CMK (cell line): ENCODE data around the gene CYB561D1.
A peak's percentile ranks its signal among the peaks of the same experiment; 100 is the strongest.

Experiments used
- DNase-seq: peaks from one replicate; pipeline ENCODE4 v3.0.0-alpha.2; 2010; ENCODE audit warnings: low read depth

CYB561D1 gene

GRCh38 chr1:109481646-109482045 is 12.2 kb upstream of the CYB561D1 start:
- DNase-seq, result no peak

DNA sequence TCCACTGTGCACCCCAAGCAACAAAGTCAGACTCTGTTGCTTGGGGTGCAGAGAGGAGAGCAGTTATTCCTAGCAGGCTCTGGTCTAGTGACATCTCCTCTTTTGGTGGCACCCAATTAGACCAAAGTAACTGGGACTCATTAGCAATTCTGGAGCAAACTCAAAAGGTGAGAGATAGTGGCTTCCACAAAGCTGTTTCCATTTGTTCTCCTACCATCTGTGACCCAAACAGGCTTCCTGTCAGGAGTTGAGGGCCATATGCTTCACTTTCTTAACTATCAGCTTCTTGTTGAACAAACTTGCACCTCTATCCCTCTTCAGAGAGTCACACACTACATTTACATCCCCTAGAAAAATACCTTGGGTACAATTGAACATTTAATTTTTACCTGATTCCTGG is 11.7 kb upstream of the CYB561D1 start:
- DNase-seq, result no peak

- DNase-seq, result peak; percentile 42
These were observed 10.9 kb upstream of the CYB561D1 start for GRCh38 chr1:109482791-109483671.

DNA sequence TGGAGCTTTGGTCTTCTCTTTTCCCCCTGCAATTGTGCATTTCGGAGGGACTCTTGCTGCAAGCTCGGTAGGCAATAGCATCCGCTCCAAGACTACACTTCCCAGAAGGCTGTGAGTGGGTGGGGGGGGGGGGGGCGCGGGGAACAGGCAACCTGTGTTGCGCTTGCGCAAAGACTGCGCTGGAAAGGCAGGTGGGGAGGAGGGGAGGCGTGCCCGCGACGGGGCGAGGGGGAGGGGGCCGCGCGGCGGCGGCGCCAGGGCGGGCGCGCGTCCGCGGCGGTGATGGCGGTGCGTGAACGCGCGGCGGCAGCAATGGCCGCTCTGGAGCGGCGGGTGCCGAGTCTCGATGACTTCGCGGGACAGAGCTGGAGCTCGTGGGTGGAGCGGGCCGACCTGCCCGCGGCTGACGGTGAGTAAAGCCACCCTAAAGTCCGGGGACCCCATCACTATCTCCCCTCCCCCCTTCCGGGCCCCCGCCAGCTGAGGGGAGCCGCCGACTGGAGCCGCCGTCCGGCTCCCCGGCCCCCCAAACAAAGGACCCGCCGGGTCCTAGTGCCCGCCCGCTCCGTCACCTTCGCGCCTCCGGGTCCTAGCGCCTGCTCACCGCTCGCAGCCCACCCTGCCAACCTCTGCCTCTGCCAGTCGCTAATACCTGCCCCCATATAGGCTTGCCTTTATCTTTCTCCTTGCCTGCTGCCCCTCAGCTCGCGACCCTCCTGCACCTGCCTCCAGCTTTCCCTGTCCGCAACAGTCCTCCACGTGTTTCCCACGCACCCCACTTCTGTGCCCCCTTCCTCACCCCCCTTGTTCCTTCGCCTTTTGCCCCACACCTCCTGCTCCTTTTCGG is 10.0 kb upstream of the CYB561D1 start, which contains the start of gene ATXN7L2:
ATXN7L2 (plus strand) TSS at position 234 of the 847 bp plus-strand sequence; CDS start at position 283, 49 bp downstream.
- DNase-seq, result peak; percentile 71

DNA sequence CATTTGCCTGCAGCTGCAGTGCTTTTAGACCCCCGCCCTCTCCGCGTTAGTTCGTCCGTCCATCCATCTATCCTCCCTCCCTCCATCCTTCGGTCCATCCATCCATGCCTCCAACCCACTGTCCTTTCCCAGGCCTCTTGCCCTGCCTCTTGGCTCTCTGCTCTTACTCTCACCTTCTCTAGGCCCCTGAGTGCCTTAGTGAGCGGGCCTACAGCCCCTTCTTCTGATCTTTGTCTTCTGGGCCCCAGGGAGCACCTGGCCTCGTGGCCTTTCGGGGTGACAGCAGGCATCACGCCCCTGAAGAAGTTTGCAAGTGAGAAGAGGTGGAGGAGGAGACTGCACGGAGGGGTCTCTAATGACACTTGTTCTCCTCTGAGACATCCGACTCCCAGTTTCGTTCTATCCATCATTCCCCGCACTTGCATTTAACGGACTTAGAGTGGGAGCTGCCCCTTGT is 9.3 kb upstream of the CYB561D1 start:
- no peak for DNase-seq

DNA sequence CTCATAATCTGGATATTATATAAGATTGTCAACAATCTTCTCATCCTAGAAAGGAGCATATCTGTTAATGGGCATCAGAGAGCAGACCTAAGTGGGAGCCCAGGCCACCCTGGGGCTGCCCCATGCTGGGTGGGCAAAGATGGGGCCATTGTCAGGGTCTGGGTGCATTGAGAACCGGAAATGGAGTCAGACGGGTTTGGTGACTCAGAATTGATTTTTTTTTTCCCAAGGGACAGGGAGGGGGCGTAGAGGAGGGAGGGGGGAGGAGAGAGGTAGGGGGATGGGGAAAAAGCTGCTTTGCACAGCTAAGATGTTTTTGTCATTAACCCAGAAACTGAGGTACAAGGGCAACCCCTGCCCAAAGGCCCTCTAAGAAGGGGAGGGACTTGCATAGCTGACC is 8.9 kb upstream of the CYB561D1 start:
- no peak for DNase-seq

- no peak for DNase-seq
These were observed 6.6 kb upstream of the CYB561D1 start for GRCh38 chr1:109487261-109487660.

DNA sequence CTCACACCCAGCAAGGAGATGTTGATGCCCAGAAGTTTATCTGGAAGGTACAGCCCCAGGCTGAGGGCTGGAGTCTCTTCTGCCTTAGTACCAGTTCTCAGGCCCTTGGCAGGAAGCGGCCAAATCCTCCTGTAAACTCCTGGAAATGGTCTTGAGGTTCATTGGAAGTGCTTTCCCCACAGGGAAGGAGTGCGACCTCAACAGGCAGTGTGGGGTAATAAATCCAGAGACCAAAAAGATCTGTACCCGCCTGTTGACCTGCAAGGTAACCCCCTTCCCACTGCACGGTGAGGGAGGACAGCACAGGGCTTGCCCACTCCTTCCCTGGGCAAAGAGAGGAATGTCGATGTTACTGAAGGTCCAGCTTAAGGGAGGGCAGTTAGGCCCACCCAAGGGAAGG is 5.7 kb upstream of the CYB561D1 start:
- no peak for DNase-seq

DNA sequence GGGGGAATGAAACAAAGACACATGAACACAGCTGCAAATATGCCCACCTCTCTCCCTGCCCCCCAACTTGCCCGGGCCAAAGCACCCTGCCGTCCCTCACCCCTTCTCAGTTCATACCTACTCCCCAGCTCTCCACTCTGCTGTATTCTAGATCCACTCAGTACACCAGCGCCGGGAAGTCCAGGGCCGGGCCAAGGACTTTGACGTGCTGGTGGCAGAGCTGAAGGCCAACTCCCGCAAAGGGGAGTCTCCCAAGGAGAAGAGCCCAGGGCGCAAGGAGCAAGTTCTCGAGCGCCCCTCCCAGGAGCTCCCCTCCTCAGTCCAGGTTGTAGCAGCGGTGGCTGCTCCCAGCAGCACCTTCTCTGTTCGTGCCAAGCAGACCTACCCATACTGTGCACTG is 5.2 kb upstream of the CYB561D1 start:
- DNase-seq, result no peak

DNA sequence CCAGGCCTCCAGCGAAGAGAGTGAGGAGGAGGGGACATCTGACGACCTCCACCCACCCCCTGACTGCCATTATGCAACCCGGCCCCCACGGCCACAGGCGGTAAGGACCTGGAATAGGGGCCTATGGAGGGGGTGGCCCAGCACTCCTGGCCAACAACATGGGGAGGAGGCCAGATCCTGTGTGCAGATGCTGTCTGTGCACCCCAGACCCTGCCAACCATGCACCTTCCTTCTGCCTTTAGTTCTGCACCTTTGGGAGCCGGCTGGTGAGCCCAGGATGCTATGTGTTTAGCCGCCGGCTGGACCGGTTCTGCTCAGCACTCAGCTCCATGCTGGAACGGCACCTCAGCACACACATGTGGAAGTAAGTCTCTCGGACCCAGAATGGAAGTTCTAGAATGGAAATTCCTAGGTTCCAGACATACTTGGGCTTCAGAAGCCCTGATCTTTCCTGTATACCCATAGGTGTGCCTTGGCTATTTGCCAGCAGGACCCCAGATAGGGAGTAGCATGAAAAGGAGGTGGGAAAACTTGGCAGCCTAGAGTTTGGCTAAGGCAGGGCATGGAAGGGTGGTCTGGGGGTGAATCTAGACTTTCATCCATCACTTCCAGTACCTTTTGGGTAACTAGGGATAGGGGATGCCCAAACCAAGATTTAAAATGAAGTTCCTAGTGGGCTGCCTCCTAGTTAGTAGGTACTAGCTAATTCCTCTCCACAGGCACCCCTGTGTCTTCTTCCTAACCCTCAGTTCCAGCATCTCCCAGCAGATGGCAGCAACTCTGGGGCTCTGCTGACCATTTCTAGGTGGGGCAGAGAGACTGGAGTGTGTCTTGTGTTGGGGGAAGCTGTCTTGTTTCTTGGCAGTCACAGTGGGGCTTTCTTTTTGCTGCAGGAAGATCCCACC is 3.6 kb upstream of the CYB561D1 start:
- peak; percentile 63 for DNase-seq

DNA sequence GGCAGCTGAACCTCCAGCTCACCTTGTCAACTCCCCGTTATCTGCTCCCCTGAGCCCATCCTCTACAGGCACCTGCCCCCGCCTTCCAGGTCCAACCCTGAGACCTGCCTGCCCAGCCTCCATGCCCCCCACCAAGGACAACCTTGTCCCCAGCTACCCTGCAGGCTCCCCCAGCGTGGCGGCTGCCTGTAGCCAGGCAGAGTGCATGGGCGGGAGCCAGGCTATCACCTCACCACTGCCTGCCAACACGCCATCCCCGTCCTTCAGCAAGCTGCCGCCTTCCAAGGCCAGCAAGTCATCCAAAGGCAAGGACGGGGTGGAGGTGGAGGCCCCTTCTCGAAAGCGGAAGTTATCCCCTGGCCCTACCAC is 3.0 kb upstream of the CYB561D1 start:
- no peak for DNase-seq

- no peak for DNase-seq
These were observed 2.5 kb upstream of the CYB561D1 start for GRCh38 chr1:109491372-109491771.

GRCh38 chr1:109492779-109493178 is 1.1 kb upstream of the CYB561D1 start:
- no peak for DNase-seq

DNA sequence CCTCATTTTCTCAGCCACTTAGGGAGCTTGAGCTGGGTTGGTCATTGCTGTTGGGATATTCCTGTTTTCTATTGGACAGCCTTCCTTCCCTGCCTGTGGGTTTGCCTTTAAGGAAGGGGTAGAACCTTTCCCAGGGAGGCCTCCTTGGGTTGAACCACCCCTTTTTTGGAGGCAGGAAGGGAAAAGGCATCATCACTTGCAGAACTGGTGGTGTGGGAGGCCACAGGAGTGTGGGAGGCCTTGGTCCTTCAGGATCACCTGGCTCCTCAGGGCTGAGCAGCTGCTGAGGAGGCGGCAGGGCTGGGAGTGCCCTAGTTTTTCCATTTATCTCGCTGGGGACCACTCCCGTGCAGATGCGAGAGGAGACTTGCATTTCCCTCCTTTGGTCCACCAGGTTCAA is 667 bp upstream of the CYB561D1 start:
- no peak for DNase-seq

- DNase-seq, result no peak
These were observed 1.8 kb downstream of the CYB561D1 start for GRCh38 chr1:109495738-109496137.

DNA sequence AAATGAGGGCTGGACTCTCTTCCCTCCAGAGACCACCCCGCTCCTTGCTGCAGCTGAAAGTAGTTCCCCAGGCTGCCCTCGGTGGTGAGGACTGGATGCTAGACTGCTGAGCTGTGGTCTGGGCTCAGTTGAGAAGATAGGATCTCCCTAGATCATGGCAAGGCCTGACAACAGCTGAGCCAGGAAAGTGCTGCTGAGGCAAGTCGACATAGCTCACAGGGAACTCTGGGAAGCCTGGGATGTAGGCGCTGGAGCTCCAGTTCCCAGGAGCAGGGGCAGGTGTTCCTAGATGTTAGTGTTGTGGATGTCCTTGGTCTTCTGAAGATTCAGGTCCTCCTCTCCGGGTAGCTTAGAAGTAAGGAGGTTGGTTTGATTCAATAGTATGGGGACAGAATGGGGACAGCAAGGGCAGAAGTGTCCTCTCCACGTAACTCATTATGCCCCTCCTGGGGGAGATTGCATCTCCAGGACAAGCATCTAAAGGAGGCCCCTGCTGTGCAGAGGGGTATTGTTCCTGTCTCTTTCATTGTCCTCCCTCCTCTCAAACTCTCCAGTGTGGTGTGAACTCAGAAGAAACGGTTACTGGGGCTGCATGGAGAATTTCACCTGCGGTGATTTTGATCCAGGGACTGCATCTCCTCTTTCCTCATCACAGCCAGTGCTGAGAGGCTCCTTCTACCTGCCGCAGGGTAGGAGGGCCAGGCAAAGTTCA is 3.7 kb downstream of the CYB561D1 start:
- no peak for DNase-seq

GRCh38 chr1:109498161-109498801 is 4.4 kb downstream of the CYB561D1 start:
- DNase-seq, result no peak

DNA sequence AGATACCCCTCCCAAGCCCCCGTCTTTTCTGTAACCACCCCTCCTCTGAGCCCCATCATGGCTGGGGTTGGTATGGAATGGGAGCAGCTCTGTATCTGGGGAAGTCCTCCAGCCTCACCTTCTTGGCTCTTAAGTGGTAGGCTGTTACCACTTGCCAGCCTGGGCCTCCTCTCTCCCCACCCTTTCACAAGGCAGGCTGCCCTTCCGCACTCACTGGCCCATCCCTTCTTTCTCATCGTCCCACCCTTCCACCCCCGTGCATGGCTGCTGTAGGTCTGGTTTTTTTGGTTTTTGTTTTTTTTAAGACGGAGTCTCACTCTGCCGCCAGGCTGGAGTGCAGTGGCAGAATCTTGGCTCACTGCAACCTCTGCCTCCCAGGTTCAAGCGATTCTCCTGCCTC is 5.2 kb downstream of the CYB561D1 start:
- DNase-seq, result no peak

GRCh38 chr1:109499661-109500536 is 6.0 kb downstream of the CYB561D1 start:
- peak; percentile 56 for DNase-seq

GRCh38 chr1:109500941-109501381 is 7.1 kb downstream of the CYB561D1 start:
- DNase-seq, result no peak
